Measurements from ENCODE around the gene YIF1A.
"Not testable (repeated sequence)": the region's sequence is repeated elsewhere in the genome, so short reads cannot be mapped to it uniquely, and the experiment has no call there.

The YIF1A gene

DNA sequence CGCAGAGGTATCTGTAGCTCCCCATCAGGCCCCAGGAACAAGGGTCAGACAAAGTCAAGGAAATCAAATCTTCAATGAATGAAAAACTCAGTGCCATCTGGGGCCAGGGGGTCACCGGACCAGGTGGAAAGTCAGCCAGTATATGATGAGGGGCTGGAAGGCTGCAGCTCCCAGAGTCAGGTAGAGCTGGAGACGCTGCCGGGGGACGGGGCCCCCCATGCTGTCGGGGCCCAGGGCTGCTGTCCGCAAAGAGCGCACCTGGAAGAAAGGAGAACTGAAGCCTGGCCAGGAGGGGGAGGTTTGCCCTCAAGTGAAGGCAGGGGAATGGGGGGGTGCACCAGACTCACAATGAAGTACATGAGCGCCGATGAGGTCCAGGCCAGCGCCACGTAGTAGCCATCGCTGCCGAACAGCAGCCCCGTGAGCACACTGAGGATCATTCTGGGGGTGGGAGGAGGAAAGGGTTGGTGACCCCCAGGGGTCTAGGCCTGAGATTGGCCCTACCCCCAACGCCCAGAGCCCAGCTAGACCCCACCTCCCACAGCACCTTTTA, 4.3 kb downstream of the YIF1A start:
- DNase-seq (ENCODE audit: low read depth) = no peak

DNA sequence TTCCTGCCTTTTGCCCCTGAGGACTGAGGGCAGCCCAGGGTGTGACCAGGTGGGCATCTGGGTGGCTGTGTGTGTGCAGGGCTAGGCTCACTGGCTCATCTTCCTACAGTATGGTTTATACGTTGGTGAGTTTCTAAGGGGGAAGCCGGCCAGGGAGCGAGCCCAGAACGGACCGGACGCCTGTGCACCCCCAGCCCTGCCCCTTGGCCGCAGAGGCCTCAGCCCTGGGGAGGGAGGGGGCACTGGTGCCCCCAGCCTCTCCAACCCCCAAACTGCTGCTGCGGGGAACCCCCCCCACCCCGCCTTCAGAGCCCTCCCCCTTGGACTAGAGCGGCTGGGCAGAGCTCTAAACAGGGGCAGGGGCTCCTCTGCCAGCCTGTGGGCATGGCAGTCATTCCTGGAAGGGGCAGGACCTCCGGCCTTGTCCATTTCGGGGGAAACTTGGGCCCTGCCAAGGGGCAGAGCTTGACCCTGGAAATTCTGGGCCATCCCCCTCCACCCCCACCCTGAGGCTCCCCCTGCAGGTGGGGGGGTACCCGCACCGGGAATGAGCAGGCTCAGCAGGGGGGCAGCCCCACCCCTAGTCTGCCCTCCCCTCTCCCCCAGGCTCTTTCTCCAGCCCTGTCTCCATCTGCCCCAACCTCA, 5.4 kb downstream of the YIF1A start:
- DNase-seq (ENCODE audit: low read depth) = no peak

- DNase-seq (ENCODE audit: low read depth) = peak; percentile 98
Observed at GRCh38 chr11:66282468-66283455, 6.2 kb downstream of the YIF1A start.

GRCh38 chr11:66281776-66282467, 7.0 kb downstream of the YIF1A start:
- no peak for DNase-seq (ENCODE audit: low read depth)

DNA sequence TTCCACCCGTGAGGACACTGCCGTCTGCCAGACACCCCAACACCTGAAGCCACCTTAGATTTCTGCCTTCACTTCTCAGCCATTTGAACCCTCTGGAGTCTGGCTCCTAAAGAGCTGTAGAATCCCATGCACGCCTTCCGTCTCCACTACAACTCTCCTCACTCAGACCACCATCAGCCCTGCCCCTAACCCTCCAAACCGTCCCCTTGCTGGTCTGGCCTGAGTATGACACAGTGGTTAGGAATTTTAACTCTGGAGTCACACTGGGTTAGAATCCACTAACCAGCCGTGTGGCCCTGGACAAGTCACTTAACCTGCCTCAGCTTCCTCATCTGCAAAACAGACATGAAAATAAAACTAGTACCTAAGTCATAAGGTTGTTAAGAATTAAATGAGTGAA, 7.9 kb downstream of the YIF1A start:
- DNase-seq (ENCODE audit: low read depth) = no peak

- DNase-seq (ENCODE audit: low read depth) = no peak
Observed at GRCh38 chr11:66280428-66280827, 8.5 kb downstream of the YIF1A start.

- DNase-seq (ENCODE audit: low read depth) = no peak
Observed at GRCh38 chr11:66279092-66279734, 9.7 kb downstream of the YIF1A start.

DNA sequence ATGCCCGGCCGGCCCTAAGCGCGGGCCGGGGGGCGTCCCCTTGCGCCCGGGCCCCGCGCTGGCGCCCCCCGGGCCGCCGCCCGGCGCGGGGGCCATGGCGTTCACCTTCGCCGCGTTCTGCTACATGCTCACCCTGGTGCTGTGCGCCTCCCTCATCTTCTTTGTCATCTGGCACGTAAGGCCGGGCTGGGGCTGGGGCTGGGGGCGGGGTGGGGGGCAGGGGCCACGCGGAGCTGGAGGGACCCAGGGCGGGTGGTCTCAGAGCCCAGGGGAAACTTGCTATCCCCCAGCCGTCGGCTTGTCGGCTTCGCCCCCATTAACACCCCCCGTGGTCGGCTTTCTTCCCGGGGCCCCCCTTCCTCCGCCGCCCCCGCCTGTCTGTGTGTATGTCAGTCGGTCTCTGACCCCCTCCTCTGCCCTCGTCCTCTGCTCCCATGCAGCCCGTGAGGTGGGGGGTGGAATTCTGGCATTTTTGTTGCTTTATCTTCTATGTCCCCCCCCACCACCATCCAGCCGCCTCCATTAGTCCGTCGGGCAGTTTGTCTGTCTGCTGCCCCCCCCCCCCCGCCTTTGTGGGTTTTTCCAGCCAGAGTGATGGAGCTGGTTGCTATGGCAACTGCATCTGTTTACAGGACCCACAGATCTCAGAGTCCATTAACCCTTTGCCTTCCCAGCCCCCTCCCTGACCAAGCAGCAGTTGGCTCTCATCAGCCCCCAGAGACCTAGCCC, 10.4 kb downstream of the YIF1A start:
- DNase-seq (ENCODE audit: low read depth) = no peak

DNA sequence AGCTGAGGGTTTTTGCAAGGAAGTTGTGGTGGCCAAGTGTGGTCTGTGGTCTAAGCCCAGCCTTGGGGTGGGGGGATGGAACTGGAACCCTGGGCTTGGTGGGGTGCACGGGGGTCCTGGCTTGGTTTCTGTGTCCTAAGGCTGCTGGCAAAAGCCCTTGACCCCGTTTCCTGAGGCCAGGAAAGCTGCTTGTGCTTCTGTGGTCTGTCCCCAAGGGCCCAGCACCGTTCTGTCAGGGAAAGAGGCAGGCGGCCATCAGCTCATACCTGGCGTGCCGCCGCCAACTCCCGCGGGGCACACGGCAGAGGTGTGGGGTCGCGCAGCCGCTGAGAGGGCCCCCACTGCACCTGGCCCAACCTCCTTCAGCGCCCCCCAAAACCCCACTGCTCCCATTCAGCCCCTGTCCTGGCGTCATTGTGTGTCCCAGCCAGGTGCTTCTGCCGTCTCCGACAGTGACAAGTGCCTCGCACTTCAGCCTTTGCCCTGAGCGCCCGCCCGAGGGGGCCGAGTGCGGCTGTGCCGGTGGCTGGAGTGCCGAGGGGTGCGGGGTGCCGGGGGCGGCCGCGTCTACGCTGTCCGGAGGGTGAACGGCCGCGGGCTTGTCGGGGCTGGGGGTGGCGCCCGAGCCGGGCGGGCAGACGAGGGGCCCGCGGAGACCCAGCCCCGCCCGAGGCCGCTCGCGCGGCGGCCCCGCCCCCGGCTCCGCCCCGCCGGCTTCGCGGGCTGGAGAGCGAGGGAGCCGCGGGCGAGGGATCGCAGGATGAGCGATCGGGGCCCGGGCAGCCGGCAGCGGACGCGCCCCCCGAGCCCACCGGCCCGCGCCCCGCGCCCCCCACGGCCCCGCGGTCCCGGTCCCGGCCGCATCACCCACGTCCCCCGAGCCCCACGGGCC, 11.2 kb downstream of the YIF1A start, which contains the start of gene CNIH2:
CNIH2 (plus strand) TSS at position 705 of the 892 bp plus-strand sequence. CDS start 282 bp downstream, outside the sequence.
- no peak for DNase-seq (ENCODE audit: low read depth)

DNA sequence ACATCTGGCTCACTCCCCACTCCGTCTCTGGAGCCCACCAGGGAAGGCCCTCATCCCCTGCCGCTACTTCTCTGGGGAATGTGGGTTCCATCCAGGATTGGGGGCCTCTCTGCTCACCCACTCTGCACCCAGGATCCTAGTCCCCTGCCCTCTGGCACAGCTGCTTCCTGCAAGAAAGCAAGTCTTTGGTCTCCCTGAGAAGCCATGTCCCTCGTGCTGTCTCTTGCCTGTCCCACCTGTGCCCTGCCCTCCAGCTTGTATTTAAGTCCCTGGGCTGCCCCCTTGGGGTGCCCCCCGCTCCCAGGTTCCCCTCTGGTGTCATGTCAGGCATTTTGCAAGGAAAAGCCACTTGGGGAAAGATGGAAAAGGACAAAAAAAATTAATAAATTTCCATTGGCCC, 11.9 kb downstream of the YIF1A start:
- not testable (repeated sequence) for DNase-seq (ENCODE audit: low read depth)

- DNase-seq (ENCODE audit: low read depth) = not testable (repeated sequence)
Observed at GRCh38 chr11:66276619-66277018, 12.3 kb downstream of the YIF1A start.

DNA sequence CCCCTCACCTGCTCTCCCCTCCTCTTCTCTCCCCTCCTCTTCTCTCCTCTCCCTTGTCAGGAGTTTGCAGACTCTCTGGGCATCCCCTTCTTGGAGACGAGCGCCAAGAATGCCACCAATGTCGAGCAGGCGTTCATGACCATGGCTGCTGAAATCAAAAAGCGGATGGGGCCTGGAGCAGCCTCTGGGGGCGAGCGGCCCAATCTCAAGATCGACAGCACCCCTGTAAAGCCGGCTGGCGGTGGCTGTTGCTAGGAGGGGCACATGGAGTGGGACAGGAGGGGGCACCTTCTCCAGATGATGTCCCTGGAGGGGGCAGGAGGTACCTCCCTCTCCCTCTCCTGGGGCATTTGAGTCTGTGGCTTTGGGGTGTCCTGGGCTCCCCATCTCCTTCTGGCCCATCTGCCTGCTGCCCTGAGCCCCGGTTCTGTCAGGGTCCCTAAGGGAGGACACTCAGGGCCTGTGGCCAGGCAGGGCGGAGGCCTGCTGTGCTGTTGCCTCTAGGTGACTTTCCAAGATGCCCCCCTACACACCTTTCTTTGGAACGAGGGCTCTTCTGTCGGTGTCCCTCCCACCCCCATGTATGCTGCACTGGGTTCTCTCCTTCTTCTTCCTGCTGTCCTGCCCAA, 12.8 kb downstream of the YIF1A start:
- no peak for DNase-seq (ENCODE audit: low read depth)

GRCh38 chr11:66275396-66275795, 13.5 kb downstream of the YIF1A start:
- DNase-seq (ENCODE audit: low read depth) = no peak

GRCh38 chr11:66274219-66274618, 14.7 kb downstream of the YIF1A start:
- no peak for DNase-seq (ENCODE audit: low read depth)

DNA sequence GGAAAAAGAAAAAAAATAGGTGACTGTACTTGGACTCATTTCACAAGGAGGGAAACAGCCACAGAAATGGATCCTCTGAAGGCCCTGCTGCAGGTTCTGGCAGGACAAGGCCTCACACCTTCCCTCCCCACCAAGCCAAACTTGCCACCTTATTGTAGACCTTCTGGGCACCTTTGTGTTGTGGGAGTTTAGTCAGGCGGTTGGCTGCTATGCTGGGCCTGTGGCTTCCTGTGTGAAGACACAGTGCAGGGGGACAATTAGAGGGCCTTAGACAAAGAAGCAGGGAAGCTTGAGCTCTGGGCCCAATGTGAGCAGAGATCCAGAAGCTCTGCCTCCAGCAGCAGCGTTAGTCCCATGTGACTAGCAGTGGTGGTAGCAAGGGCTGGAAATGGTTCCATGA, 16.3 kb downstream of the YIF1A start:
- no peak for DNase-seq (ENCODE audit: low read depth)

DNA sequence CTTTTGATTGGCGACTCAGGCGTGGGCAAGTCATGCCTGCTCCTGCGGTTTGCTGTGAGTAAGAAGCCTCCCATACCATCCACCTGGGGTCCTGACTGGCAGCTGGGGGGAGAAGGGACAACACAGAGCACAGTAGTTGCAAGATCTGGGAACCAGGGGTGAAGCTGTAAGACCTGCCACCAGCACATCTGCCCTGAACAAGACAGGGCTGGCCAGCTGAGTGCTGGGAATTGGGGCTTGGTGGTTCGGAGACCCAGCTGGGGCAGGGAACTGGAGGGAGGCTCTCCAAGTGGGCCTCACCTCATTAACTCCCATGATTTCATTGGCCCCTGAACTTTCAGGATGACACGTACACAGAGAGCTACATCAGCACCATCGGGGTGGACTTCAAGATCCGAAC, 17.1 kb downstream of the YIF1A start:
- DNase-seq (ENCODE audit: low read depth) = no peak

DNA sequence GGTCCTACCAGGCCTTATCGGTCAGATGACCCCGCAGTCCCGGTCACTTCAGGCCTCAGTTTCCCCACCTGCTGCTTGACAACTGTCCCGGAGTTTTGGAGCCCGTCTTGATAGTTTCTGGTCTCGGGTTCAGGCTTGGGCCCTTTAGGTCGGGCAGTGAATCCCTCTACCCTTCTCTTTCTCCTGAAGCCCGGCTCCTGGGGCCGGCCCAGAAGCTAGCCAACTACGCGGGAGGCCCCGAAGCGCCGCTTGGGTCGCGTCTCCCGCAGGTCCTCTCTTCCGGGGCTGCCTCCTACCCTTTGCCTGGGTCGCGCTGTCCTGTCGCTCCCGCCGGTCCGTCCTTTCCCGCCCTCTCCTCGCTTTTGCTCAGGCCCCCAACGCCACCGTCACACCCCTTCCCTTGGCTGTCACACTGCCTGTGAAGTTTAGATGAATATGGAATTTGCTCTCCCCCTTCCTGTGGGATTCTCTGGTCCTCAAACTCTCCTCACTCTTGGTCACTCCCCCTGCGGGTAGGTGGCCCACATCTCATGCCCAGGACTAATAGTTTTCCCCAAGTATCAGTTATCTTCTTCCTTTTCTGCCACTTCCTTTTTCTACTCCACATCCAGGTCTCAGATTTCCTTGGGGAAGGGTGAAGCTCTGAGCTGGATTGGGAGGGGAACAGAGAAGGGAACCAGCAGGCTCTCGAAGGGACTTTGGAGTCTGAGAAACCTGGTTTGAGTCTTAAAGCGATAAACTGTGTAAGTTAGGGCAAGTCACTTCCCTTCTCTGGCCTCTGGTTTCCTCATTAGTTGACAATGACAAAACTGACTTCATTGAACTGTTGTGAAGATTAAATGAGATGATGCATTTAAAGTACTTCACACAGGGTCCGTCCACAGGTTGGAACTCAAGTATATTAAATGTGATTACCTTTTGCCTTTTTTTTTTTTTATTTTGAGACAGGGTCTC, 19.7 kb downstream of the YIF1A start:
- no peak for DNase-seq (ENCODE audit: low read depth)

DNA sequence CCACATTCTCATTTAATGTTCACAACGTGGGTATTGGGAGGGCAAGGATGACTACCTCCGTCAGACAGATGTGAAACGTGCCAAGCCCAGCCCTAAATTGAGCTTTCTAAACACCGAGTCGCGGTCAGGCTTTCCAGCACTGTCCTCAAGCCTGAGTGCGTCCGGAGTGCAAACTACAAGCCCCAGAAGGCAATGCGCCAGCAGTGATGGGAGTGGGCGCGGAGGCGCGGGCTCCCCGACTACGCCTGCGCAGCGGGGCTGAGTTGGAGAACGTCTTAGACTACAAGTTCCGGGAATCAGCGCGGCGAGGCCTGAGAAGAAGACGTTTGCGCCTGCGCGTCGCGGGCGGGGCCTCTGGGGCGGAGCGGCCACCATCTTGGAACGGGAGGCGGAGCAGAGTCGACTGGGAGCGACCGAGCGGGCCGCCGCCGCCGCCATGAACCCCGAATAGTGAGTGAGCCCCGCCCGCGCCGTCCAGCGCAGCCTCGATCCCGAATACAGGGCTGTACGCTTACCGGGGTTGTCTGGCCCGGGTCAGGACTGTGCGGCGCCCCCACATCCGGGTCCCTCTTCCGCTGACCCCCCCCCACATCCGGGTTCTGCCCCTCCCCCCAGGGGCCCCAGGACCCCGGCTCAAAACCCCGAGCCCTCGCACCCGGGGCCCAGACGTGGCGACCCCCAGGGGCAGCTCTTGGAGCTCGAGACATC, 20.5 kb downstream of the YIF1A start, which contains the start of gene RAB1B:
RAB1B (plus strand) TSS at position 396 of the 708 bp plus-strand sequence; CDS start at position 437, 41 bp downstream.
- peak; percentile 100 for DNase-seq (ENCODE audit: low read depth)
